ENCODE measurements around the gene KRTAP20-1.

Gene KRTAP20-1

GRCh38 chr21:30652891-30653290 lies 36.7 kb downstream of the KRTAP20-1 start:
- no peak for DNase-seq
